DND-41 (cell line): Measurements from ENCODE around the gene TMTC2.

Experiments
- ATAC-seq: fragments of 200-7000 bp; cut with Tn5 transposase; 3 replicates; pipeline ENCODE4 v1.9.1; 2021; ENCODE audit warnings: low read depth; ENCODE audit not compliant: insufficient read depth
- DNase-seq: peaks from one replicate; pipeline ENCODE4 v3.0.0-alpha.2; 2020
- H2AFZ ChIP-seq: 2 replicates; pipeline ENCODE4 v1.6.0; 2012; ENCODE audit warnings: low read depth, low read length
- H3K27ac ChIP-seq: 2 replicates; pipeline ENCODE4 v1.5.1; 2012; ENCODE audit warnings: low read length, inconsistent platforms
- H3K27me3 ChIP-seq: fragments of 200-600 bp; sonication (generic); 2 replicates; pipeline ENCODE4 v1.6.0; 2012; ENCODE audit warnings: low read length, mild to moderate bottlenecking, inconsistent platforms; ENCODE audit not compliant: insufficient read depth, poor library complexity
- H3K36me3 ChIP-seq: 2 replicates; pipeline ENCODE4 v1.5.1; 2012; ENCODE audit warnings: low read length, inconsistent platforms; ENCODE audit not compliant: insufficient read depth
- H3K4me1 ChIP-seq: 2 replicates; pipeline ENCODE4 v1.5.1; 2012; ENCODE audit warnings: mild to moderate bottlenecking, low read length; ENCODE audit not compliant: insufficient read depth
- H3K4me2 ChIP-seq: 2 replicates; pipeline ENCODE4 v1.6.0; 2012; ENCODE audit warnings: mild to moderate bottlenecking, moderate library complexity, low read length, inconsistent platforms; ENCODE audit not compliant: insufficient read depth
- H3K4me3 ChIP-seq, 2 experiments: fragments of 200-600 bp in 1 of 2; shearing (Covaris generic) in 1 of 2; 2 replicates each; pipeline ENCODE4 v1.5.1; 2012 to 2016; ENCODE audit warnings: inconsistent platforms in 2 of 2, low read length in 2 of 2, mild to moderate bottlenecking in 2 of 2, low read depth in 1 of 2, moderate library complexity in 1 of 2
- H3K79me2 ChIP-seq: 2 replicates; pipeline ENCODE4 v1.6.0; 2012; ENCODE audit warnings: low read length, inconsistent platforms; ENCODE audit not compliant: insufficient read depth
- H3K9ac ChIP-seq: 2 replicates; pipeline ENCODE4 v1.6.0; 2012; ENCODE audit warnings: low read depth, mild to moderate bottlenecking, inconsistent platforms, low read length, moderate library complexity
- H3K9me3 ChIP-seq: 2 replicates; pipeline ENCODE4 v1.5.1; 2012; ENCODE audit warnings: low read length, moderate library complexity, mild to moderate bottlenecking, inconsistent platforms; ENCODE audit not compliant: insufficient read depth, severe bottlenecking
- H4K20me1 ChIP-seq: 2 replicates; pipeline ENCODE4 v1.6.0; 2012; ENCODE audit warnings: low read length; ENCODE audit not compliant: insufficient read depth
- CTCF ChIP-seq: IDR thresholded peaks from 2 replicates; pipeline ENCODE4 v1.5.1; 2012; ENCODE audit warnings: borderline replicate concordance, low read length, moderate library complexity, mild to moderate bottlenecking; ENCODE audit not compliant: poor library complexity, severe bottlenecking; ENCODE audit errors: extremely low read depth
- EZH2 ChIP-seq: IDR thresholded peaks from 3 replicates; pipeline ENCODE4 v1.6.1; 2012; ENCODE audit warnings: borderline replicate concordance, low read depth, mild to moderate bottlenecking, moderate library complexity, low read length, inconsistent platforms; ENCODE audit not compliant: severe bottlenecking

TMTC2 gene

GRCh38 chr12:82866946-82867345 is 180.2 kb downstream of the TMTC2 start:
- H3K9ac ChIP-seq, result no peak overlapping the region
- no peaks in the 10 kb centered on the region for H3K4me1 ChIP-seq
- H3K4me3 ChIP-seq, result no peak overlapping the region
- DNase-seq, result no peak
- no peak for ATAC-seq
- no peaks in the 10 kb centered on the region for H3K79me2 ChIP-seq
- H3K36me3 ChIP-seq, result no peaks in the 10 kb centered on the region
- no peak for TF ChIP-seq CTCF
- TF ChIP-seq EZH2, result no peak
- H3K27ac ChIP-seq, result no peak overlapping the region
- H3K27me3 ChIP-seq, result no peaks in the 10 kb centered on the region
- no peaks in the 10 kb centered on the region for H3K9me3 ChIP-seq
- no peak overlapping the region for H3K4me2 ChIP-seq
- no peak overlapping the region for H2AFZ ChIP-seq
- H4K20me1 ChIP-seq, result no peaks in the 10 kb centered on the region

DNA sequence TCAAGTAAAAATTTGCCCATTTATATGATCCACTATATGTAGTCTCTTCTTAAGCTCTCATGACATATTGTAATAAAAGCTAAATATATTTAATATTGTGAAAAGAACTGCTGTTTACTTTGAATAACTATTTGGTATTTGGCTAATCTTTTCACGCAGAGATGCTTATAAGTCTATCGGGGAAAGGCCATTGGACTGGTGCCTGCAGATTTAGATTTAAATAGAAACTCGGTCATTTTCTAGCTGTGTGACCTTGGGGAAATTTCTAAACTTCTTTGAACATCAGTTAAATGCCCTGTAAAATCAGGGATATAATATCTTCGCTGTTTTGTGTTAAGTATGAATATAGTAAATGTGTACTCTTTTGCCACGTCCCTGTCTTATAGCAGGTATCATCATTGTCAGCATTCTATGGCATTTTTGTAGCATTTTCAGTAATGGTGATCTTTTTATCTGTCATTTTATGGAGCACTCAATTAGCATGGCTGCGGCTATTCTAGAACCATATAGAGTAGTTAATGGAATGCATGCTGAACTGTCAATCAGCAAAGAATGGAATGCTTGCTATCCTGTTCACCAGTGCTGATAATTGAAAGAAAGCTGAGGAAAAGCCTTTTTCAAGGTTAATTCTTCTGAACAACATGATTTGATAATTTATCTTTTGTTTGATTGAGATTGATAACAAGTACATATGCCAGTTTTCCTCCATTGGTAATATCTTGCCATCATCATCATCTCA is 181.2 kb downstream of the TMTC2 start:
- Histone ChIP-seq H4K20me1 (no peaks in the 10 kb centered on the region), H3K9me3 (no peaks in the 10 kb centered on the region), H3K9ac (no peak overlapping the region), H3K27ac (no peak overlapping the region), H3K4me2 (no peak overlapping the region), H3K36me3 (no peaks in the 10 kb centered on the region), H3K79me2 (no peaks in the 10 kb centered on the region), H3K4me3 (no peak overlapping the region), H2AFZ (no peak overlapping the region), H3K4me1 (no peaks in the 10 kb centered on the region), H3K27me3 (no peaks in the 10 kb centered on the region)
- no peak for DNase-seq
- no peak for TF ChIP-seq CTCF
- TF ChIP-seq EZH2, result no peak
- ATAC-seq, result no peak

GRCh38 chr12:82870771-82871377 is 184.2 kb downstream of the TMTC2 start:
- Histone ChIP-seq H2AFZ (no peak overlapping the region), H3K27me3 (no peaks in the 10 kb centered on the region), H3K36me3 (no peaks in the 10 kb centered on the region), H3K27ac (no peak overlapping the region), H4K20me1 (no peaks in the 10 kb centered on the region), H3K4me1 (no peaks in the 10 kb centered on the region), H3K79me2 (no peaks in the 10 kb centered on the region), H3K4me2 (no peak overlapping the region), H3K4me3 (no peak overlapping the region), H3K9ac (no peak overlapping the region), H3K9me3 (no peaks in the 10 kb centered on the region)
- no peak for DNase-seq
- no peak for ATAC-seq
- TF ChIP-seq CTCF (no peak), EZH2 (no peak)
